ENCODE measurements around the gene ABAT. TPM values are rescaled to one million over a fixed set of nuclear protein-coding genes. Genes with fewer than 3 reads are reported as not detected.
"Not testable (repeated sequence)": the region's sequence is repeated elsewhere in the genome, so short reads cannot be mapped to it uniquely, and the experiment has no call there.

The ABAT gene
- total and polyA plus RNA-seq, 11 donors: 3.4 to 37.0 (median 12.8) TPM

- DNase-seq: no peak
- Histone ChIP-seq H3K4me1 (no peaks in the 10 kb centered on the region), H3K4me3 (no peak overlapping the region), H3K27me3 (no peaks in the 10 kb centered on the region), H3K27ac (no peak overlapping the region), H3K9me3 (no peaks in the 10 kb centered on the region), H3K36me3 (peaks cover 0 to 52% (median 14%) of the 10 kb centered on the region in 9 donors)
- TF ChIP-seq CTCF (IDR thresholded peaks at IDR 0.05) (no peak), POLR2A (IDR thresholded peaks at IDR 0.05) (no peak)
- 89 to 93% (median 91%) methylated on average over 7 of the region's 7 CpGs for WGBS, 4 donors
- intact Hi-C loops (cut with DNase I): no loop called here
- ATAC-seq: no peak
These were observed 102.8 kb downstream of the ABAT start for GRCh38 chr16:8777217-8777616.

- no peak overlapping the region for H3K4me3 ChIP-seq
- intact Hi-C loops (cut with DNase I): no loop called here
- no peaks in the 10 kb centered on the region for H3K9me3 ChIP-seq
- DNase-seq (no peak), ATAC-seq (peak in 1 of 4 donors; percentile 14)
- H3K36me3 ChIP-seq: peaks cover 0 to 17% (median 4%) of the 10 kb centered on the region in 9 donors
- no peak overlapping the region for H3K27ac ChIP-seq
- TF ChIP-seq CTCF (IDR thresholded peaks at IDR 0.05) (no peak), POLR2A (IDR thresholded peaks at IDR 0.05) (no peak)
- H3K27me3 ChIP-seq: no peaks in the 10 kb centered on the region
- 87 to 96% (median 95%) methylated on average over 8 of the region's 8 CpGs for WGBS, 4 donors
- no peaks in the 10 kb centered on the region for H3K4me1 ChIP-seq
These were observed 107.4 kb downstream of the ABAT start for GRCh38 chr16:8781797-8782196.

GRCh38 chr16:8782673-8783072, 108.3 kb downstream of the ABAT start:
- intact Hi-C loops (cut with DNase I): no loop called here
- no peaks in the 10 kb centered on the region for H3K9me3 ChIP-seq
- 63 to 77% (median 67%) methylated on average over 6 of the region's 6 CpGs for WGBS, 4 donors
- no peak overlapping the region for H3K4me3 ChIP-seq
- no peak for ATAC-seq
- TF ChIP-seq CTCF (IDR thresholded peaks at IDR 0.05): no peak
- no peak for TF ChIP-seq POLR2A (IDR thresholded peaks at IDR 0.05)
- H3K27me3 ChIP-seq: no peaks in the 10 kb centered on the region
- H3K36me3 ChIP-seq: peaks cover 0 to 10% (median under 1%) of the 10 kb centered on the region in 9 donors
- H3K27ac ChIP-seq: no peak overlapping the region
- no peak for DNase-seq
- H3K4me1 ChIP-seq: no peaks in the 10 kb centered on the region

GRCh38 chr16:8785408-8785807, 111.0 kb downstream of the ABAT start:
- no peaks in the 10 kb centered on the region for H3K4me1 ChIP-seq
- no peak for DNase-seq
- no peak overlapping the region for H3K4me3 ChIP-seq
- WGBS, 4 donors: 80 to 85% (median 81%) methylated on average over 6 of the region's 6 CpGs
- no peaks in the 10 kb centered on the region for H3K36me3 ChIP-seq
- no peaks in the 10 kb centered on the region for H3K27me3 ChIP-seq
- H3K27ac ChIP-seq: no peak overlapping the region
- no peak for ATAC-seq
- no peak for TF ChIP-seq CTCF (IDR thresholded peaks at IDR 0.05)
- H3K9me3 ChIP-seq: no peaks in the 10 kb centered on the region
- intact Hi-C loops (cut with DNase I): no loop called here

- H3K27ac ChIP-seq; ATAC-seq; H3K27me3 ChIP-seq; H3K4me3 ChIP-seq; H3K9me3 ChIP-seq; H3K36me3 ChIP-seq; H3K4me1 ChIP-seq; DNase-seq; intact Hi-C loops (cut with DNase I): not testable (repeated sequence)
- 76 to 91% (median 79%) methylated on average over 11 of the region's 11 CpGs for WGBS, 4 donors
These were observed 111.9 kb downstream of the ABAT start for GRCh38 chr16:8786316-8786715.
